Loucy (cell line): ENCODE data around the gene ECSCR.
A peak's percentile ranks its signal among the peaks of the same experiment; 100 is the strongest.

ENCODE experiments used
- CTCF ChIP-seq: fragments of 200-600 bp; sonication (generic); conservative IDR thresholded peaks from 2 replicates; pipeline ENCODE4 v1.5.1; 2014; ENCODE audit warnings: mild to moderate bottlenecking, antibody characterized with exemption, low read length
- EZH2phosphoT487 ChIP-seq: fragments of 200-600 bp; IDR thresholded peaks from 2 replicates; pipeline ENCODE4 v1.6.1; 2018; ENCODE audit warnings: antibody characterized with exemption, mild to moderate bottlenecking, moderate library complexity, borderline replicate concordance

GRCh38 chr5:139468421-139468931, 5.9 kb upstream of the ECSCR start:
- TF ChIP-seq CTCF (peak; percentile 46), EZH2phosphoT487 (no peak)
